GM10266 (cell line): ENCODE results near the gene KCNK5.

ENCODE experiments used
- DNase-seq: peaks from one replicate; pipeline ENCODE4 v3.0.0; 2012; ENCODE audit errors: extremely low spot score
- CTCF ChIP-seq: IDR thresholded peaks from 2 replicates; pipeline ENCODE4 v1.5.1; 2012; ENCODE audit warnings: mild to moderate bottlenecking, low read depth; ENCODE audit not compliant: control insufficient read depth, insufficient read depth; ENCODE audit errors: missing control alignments

Gene KCNK5

DNA sequence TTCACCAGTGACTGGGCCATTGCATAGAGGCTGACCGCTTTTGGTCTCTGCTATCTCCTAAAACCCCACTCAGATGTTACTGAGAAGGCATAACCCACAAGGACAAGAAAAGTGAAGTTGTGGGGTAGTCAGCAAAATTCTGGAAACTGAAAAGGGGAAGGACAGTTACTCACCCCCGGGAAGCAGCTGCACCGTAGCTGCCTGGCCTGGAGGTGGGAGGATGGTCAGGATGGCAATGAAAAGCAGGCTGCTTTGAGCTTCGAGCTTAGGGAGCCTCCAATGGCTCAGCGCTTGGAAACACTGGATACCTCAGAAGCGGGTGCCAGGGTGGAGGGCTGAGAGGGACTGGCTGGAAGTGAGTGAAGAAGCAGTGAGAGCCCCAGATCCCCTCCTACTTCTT lies 56.0 kb downstream of the KCNK5 start:
- TF ChIP-seq CTCF = no peak
- no peak for DNase-seq

GRCh38 chr6:39172377-39172757 lies 56.9 kb downstream of the KCNK5 start:
- DNase-seq = no peak
- TF ChIP-seq CTCF = no peak

GRCh38 chr6:39171489-39172376 lies 57.5 kb downstream of the KCNK5 start:
- no peak for DNase-seq
- TF ChIP-seq CTCF = no peak

DNA sequence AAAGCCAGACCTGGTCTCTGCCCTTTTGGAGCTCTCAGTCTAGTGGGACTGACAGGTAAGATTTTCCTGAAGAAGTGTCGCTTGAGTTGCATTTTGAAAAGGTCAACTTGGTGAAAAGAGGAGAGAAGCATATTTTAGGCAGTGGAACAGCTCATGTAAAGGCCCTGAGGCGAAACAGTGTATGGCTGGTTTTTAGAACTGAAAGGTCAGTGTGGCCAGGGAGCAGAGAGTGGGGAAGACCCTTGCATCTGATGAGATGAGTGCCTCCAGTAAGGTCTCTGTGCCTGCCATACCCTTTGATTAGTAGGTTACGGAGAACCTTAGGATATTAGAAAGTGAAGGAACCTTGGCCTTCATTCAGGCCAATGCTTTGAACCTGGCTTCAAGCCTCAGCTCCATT lies 58.4 kb downstream of the KCNK5 start:
- DNase-seq = no peak
- TF ChIP-seq CTCF = no peak

DNA sequence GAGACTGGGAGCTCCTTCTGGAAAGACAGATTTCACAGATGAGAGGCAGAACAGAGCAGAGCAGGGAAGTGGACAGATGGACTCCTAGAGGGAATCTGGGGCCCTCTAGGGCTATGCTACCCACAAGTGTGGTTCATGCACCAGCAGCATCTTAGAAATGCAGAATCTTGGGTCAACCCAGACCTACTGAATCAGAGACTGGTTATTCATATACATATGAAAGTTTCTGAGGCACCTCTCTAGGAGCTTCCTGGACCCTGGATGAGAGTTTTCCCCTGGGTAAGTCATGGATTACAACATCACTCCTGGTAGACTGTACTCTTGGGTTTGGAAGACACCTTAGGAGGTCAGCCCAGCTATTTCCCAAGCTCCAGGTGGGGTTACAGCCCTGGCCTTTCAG lies 58.9 kb downstream of the KCNK5 start:
- DNase-seq = no peak
- TF ChIP-seq CTCF = no peak

DNA sequence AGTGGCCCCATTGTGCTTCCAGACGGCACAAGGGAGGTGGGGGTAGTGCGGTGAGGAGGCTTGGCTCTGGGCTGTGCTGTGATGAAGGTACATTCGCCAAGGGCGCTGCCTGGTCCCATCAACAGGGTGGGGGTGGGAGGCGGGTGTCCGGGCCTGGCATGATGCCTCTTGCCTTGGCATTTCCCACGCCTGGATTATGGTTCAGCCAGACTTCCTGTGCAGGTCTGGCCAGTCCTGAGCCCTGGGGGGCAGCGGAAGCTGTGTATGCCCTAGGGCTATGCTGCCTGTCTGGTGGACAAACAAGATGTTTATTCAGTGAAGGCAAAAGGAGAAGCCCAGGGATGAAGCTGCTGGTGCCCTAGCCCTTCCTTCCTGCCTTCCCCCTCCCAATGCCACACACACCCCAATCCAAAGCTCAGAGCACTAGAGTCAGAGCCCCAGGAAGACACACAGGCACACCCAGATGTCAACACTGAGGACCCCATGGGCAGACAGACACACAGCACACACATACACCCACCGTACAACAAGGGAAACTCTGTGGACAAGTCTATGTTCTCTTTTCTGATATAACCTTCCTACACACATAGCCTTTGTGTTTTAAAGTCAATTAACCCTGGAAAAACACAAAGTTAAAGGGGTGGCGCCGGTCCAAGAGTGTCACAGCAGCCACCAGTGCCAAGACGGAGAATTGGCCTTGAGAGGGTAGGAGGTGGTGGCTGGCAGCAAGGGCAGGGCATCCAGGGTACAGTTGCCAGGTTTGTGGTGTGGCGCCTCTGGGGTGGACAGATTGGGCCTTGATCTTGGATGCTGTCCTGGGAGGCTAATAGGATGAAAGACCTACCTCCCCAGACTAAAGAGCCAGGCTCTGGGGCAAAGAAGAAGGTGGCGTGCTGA lies 59.6 kb downstream of the KCNK5 start:
- DNase-seq = no peak

More for the DNA sequence above, 59.6 kb downstream of the KCNK5 start:
- TF ChIP-seq CTCF = no peak
